Daoy (cell line): ENCODE results near the gene RAD51B. TPM values are rescaled to one million over a fixed set of nuclear protein-coding genes. Genes with fewer than 3 reads are reported as not detected.
A peak's percentile ranks its signal among the peaks of the same experiment; 100 is the strongest.

Experiments used
- DNase-seq: peaks from one replicate; pipeline ENCODE4 v3.0.0-alpha.2; 2015; ENCODE audit warnings: low read depth
- total RNA-seq: library from RNA; depleted of rRNA; stranded (reverse); fragments of >200 nt; shearing (Covaris generic); gene quantifications from 2 replicates; pipeline ENCODE4 v1.2.3, GENCODE V29; 2014

Gene RAD51B
- total RNA-seq, 1 experiment from 2014 or later: 15.8 TPM

GRCh38 chr14:68547305-68548193, 728.0 kb downstream of the RAD51B start:
- DNase-seq: peak; percentile 88

- peak; percentile 98 for DNase-seq
Measured at GRCh38 chr14:68548194-68549076, 728.9 kb downstream of the RAD51B start.

GRCh38 chr14:68550338-68550715, 730.7 kb downstream of the RAD51B start:
- DNase-seq: no peak

GRCh38 chr14:68551045-68551683, 731.6 kb downstream of the RAD51B start:
- no peak for DNase-seq

GRCh38 chr14:68552075-68552474, 732.5 kb downstream of the RAD51B start:
- no peak for DNase-seq

GRCh38 chr14:68552602-68553001, 733.0 kb downstream of the RAD51B start:
- peak; percentile 70 for DNase-seq

GRCh38 chr14:68553311-68553710, 733.7 kb downstream of the RAD51B start:
- no peak for DNase-seq

GRCh38 chr14:68554231-68554630, 734.7 kb downstream of the RAD51B start:
- DNase-seq: no peak

- no peak for DNase-seq
Measured at GRCh38 chr14:68556253-68556652, 736.7 kb downstream of the RAD51B start.

GRCh38 chr14:68557648-68558047, 738.1 kb downstream of the RAD51B start:
- no peak for DNase-seq

- no peak for DNase-seq
Measured at GRCh38 chr14:68558096-68558495, 738.5 kb downstream of the RAD51B start.

GRCh38 chr14:68559949-68560348, 740.4 kb downstream of the RAD51B start:
- no peak for DNase-seq

- DNase-seq: no peak
Measured at GRCh38 chr14:68561531-68562007, 742.0 kb downstream of the RAD51B start.

GRCh38 chr14:68562911-68563250, 743.3 kb downstream of the RAD51B start:
- DNase-seq: no peak

GRCh38 chr14:68563251-68564131, 743.9 kb downstream of the RAD51B start:
- DNase-seq: peak; percentile 92

- peak; percentile 65 for DNase-seq
Measured at GRCh38 chr14:68564191-68564825, 744.7 kb downstream of the RAD51B start.

- DNase-seq: peak; percentile 82
Measured at GRCh38 chr14:68564826-68565759, 745.5 kb downstream of the RAD51B start.

- no peak for DNase-seq
Measured at GRCh38 chr14:68566075-68566474, 746.5 kb downstream of the RAD51B start.
